COLO668 (cell line): ENCODE data around the gene SDK2.

ENCODE experiments used
- DNase-seq: peaks from one replicate; lab custom pipeline; 2025; ENCODE audit not compliant: unreplicated experiment; lab: John Stamatoyannopoulos, UW

Gene SDK2

DNA sequence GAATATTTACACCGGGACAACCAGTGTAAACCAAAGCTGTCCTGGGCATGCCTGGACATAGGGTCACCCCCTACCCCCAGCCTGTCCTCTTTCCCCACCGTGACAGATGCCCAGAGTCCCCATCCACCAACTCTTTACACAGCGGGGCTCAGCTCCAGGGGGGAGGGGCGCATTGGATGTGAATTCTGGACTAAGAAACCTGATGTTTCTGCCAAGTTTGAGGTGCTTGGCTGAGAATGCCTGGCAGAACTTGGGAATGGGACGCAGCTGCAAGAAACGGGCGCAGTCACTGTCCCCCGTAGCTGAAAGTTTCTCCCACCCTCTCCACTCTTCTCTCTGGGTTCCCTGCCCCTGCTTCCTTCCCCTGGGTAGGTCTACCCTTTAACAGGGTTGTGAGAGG is 264.4 kb downstream of the SDK2 start:
- DNase-seq = no peak

DNA sequence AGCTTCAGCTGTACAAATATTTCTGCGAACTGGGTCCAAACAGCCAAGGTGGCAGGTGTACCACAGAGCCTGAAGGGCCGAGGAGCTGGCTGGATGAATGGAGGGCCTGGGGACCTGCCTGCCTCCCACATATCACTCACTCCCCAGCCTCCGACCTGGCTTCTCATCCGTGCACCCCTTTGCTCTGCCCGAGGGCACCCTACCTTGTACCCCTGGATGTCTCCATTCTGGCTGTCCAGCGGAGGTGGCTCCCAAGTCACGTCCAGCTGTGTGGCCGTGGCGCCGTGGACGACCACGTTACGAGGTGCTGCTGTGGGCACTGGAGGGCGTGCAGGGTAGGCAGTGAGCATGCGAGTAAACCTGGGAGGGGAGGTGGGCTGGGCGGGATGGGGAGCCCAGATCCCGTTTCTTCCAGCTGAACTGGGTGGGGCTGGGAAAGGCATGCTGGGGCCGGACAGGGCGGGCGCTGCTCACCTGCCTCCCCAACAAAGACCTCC is 265.2 kb downstream of the SDK2 start:
- DNase-seq = peak; percentile 2

DNA sequence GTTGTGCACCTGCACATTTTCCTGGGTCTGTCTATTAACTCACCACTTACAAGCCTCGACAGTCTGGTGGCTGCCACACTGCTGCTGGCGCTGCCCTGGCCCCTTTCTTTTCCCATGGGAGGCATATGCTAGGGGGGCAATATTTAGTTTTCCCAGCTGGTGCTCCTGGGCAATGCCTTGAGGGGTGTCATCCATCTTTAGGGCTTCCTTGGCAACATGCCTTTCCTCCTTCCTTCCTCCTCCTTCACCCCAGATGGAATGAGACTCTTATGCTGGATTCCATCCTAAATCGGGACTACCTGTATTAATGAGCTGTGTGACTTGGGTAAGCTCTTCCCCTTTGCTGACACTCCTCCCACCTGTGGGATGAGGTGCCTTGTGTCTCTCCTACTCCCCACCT is 267.6 kb downstream of the SDK2 start:
- DNase-seq = no peak

DNA sequence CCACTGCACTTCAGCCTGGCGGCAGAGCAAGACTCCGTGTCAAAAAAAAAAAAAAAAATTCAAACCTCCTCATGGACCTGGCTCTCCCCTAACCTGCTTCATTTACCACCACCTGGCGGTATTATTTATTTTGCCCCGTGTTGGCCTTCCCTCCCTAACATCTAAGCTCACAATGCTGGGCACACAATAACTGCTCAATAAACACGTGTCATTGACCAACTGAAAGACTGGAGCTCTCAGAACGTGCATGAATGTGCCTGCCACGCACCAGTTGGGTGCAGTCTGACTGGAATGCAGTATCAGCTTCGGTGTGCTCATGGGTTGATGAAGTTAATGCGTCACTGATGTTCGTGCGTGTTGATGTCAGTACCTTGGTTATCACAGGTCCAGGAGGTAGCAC is 268.1 kb downstream of the SDK2 start:
- DNase-seq = no peak

GRCh38 chr17:73371836-73372235 is 272.4 kb downstream of the SDK2 start:
- DNase-seq = peak; percentile 4

- DNase-seq = no peak
Observed at GRCh38 chr17:73371285-73371684, 273.0 kb downstream of the SDK2 start.

DNA sequence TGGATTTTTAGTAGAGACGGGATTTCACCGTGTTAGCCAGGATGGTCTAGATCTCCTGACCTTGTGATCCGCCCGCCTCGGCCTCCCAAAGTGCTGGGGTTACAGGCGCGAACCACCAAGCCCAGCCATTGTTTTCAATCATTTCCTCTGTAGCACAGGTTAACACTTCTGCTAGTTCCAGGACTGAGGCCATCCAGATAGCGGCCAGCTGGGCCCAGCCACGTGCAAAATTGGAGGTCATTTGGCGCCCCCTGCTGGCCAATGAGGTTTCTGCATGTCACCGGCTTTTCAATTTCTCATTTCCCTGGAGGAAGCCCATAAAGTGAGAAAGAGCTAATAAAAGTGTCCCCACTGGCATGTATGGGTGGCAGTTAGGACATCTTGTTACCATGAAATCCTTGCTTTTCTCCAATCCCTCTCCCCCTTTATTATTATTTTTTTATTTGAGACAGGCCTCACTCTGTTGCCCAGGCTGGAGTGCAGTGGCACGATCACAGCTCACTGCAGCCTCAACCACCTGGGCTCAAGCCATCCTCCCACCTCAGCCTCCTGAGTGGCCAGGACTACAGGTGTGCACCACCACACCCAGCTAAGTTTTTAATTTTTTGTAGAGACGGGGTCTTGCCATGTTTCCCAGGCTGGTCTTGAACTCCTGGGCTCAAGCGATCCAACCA is 274.3 kb downstream of the SDK2 start:
- peak; percentile 69 for DNase-seq

- DNase-seq = no peak
Observed at GRCh38 chr17:73369111-73369521, 275.1 kb downstream of the SDK2 start.

GRCh38 chr17:73368085-73368631 is 276.1 kb downstream of the SDK2 start:
- no peak for DNase-seq

GRCh38 chr17:73365906-73366623 is 278.2 kb downstream of the SDK2 start:
- no peak for DNase-seq

DNA sequence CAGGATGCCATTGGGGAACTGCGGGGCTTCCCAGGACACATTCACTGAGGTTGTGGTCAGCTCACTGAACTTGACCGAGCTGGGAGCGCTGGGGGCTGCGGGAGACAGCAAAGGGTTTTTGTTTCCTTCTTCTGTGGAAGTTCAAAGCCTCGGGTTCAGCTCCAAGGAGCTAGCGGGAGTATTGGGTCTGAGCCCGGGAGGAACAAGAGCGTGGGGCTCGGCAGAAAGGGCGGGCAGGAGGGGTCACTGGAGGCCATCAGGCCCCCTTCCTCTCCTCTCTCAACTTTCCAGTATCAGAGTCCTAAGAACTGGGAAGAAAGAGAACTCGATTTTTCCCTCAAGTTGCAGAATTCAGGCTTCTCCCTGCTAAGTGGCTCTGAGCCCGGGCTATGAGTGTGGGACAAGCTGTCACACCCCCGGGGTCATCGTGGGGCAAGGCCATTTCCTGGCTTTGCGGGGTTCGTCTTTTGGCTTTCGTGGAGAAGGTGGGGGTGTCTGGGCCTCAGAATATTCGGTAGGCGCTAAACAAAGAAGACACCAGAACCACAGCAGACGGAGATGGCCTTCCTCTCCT is 278.9 kb downstream of the SDK2 start:
- no peak for DNase-seq

DNA sequence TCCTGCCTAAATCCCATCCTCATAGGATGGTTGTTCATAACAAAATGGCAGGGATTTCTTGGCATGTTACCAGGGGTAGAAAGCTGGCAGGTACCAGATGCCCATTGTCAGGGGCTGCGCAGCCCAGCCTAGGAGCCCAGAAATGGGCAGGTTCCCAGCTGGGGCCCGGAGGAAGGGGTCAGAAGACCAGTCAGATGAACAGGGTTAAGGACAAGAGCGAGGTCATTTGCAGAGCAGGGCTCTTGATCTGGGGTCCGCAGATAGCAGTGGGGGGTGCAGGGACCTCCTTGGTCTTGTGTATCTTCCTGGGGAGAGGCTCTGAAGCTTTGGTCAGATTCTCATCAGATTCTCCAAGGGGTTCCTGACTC is 280.1 kb downstream of the SDK2 start:
- no peak for DNase-seq

- DNase-seq = no peak
Observed at GRCh38 chr17:73363442-73364154, 280.6 kb downstream of the SDK2 start.

- no peak for DNase-seq
Observed at GRCh38 chr17:73362697-73363096, 281.5 kb downstream of the SDK2 start.

GRCh38 chr17:73360961-73361761 is 283.1 kb downstream of the SDK2 start:
- DNase-seq = no peak

DNA sequence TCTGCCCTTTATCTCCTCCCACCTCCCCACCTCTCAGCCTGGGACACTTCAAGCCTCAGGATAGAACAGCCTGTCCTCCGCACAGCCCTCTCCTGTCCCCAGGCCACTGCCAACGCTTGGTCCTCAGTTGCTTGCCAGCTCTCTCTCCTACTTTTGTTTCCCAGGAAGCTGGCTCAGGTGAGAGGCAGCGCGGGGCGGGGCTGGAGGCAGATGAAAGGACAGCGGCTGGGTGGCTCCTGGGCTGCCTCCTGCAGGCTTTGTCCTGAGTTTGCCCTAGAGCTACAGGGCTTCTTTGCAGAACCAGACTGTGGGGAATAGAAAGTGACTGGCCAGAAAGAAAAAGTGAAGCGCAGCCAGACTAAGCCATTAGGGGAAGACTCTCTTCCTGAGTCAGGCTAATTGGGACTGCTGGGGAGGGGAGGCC is 284.2 kb downstream of the SDK2 start:
- peak; percentile 52 for DNase-seq

DNA sequence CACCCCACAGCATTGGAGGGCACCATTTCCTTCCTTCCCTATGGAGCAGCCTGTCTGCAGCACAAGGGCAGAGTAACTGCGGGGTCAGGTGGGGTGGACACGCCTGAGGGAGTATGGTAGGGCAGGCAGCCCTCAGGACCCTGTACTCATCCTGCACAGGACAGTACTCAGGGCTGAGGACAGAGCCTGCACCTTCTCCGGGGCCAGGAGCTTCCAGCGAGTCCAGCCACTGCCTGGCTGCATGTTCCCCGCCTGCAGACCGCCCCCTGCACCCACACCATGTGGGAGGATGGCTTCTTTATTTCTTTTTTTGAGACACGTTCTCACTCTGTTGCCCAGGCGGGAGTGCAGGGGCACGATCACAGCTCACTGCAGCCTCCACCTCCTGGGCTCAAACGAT is 284.9 kb downstream of the SDK2 start:
- DNase-seq = no peak

- no peak for DNase-seq
Observed at GRCh38 chr17:73358668-73359067, 285.6 kb downstream of the SDK2 start.

GRCh38 chr17:73357981-73358380 is 286.3 kb downstream of the SDK2 start:
- DNase-seq = no peak

DNA sequence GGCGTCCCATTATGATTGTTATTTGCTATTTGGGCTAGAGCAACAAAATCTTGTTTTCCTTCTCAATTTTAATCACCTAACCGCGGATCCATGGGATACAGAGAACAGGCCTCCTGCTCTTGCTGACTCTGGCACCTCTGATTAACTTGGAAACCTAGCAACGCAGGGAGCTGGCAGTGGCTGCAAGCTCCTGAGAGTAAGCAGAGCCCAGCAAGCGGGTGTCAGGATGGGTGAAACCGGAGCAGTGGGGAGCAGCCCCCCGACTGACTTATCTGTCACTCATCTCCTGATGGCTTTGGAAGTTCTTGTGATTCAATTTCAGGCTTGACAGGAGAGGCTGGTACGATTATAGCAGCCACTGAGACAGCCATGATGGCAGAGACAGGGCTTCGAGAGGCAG is 286.9 kb downstream of the SDK2 start:
- DNase-seq = no peak
